HG03159 (cell line): ENCODE data around the gene OSGIN1.
A peak's percentile ranks its signal among the peaks of the same experiment; 100 is the strongest.

Experiments used
- ATAC-seq: cut with Tn5 transposase; IDR thresholded peaks from one replicate; pipeline ENCODE4 v1.9.1; 2021; ENCODE audit warnings: mild to moderate bottlenecking, moderate library complexity; ENCODE audit not compliant: unreplicated experiment

The OSGIN1 gene

DNA sequence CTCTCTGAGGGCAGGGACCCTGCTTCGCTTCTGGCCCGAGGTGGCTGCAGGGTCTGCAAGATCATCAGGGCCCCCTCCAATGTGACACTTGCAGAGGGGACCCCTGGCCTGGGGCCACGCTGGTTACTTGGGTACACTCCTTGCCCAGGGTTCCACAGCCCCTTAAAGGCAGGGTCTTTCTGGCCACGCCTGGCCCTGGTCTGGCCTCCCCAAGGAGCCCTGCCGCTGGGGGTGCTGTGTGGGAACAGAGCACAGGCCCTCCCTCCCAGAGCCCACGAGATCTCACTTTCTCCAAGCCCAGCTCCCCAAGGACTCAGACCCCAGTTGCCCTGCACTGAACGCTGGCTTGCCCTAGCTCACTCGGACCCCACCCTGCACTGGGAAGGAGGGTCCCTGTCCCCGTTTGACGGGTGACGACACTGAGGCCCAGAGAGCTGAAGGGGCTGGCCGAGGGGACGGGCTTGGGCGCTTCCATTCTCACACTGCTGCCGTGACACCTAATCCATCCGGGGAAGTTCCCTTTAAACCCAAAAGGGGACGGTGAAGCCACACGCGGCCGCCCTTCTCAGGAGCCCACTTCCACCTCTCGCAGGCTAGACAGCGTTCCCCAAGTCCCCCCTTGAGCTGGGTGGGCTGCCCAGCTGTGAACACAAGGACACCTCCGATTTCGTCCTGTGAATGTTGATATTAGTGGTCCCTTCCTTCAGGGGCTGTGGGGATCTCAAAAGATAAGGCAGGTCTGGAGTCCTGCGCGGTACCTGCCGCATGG, 26.9 kb upstream of the OSGIN1 start:
- ATAC-seq: no peak

DNA sequence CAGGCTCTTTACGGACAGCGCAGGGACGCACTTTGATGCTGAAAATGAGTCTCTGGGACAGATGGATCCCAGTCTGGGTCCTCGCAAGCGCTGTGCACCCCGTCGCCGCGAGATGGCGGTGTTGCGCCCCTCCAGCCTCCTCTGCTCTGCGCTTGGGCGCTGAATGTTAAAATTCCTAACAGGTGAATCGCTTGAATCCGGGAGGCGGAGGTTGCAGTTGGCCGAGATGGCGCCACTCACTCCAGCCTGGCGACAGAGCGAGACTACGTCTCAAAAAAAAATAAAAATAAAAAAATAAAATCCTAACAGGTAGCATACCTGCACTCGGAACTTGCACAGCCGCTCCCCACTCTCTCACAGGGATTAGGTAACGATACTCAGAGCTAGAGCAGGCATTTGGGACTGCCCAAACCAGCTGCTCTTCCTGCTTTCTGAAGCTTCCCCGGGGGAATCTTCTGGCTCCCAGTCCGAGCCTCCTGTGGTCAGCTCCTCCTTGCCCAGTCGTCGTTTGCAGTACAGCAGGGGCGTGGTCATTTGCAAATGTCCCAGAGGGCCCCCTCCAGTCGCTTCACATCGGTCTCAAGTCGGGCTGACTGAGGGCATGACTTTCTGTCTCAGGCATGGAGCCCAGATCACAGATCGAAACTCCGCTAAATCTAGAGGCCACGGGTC, 26.2 kb upstream of the OSGIN1 start:
- ATAC-seq: peak; percentile 63

DNA sequence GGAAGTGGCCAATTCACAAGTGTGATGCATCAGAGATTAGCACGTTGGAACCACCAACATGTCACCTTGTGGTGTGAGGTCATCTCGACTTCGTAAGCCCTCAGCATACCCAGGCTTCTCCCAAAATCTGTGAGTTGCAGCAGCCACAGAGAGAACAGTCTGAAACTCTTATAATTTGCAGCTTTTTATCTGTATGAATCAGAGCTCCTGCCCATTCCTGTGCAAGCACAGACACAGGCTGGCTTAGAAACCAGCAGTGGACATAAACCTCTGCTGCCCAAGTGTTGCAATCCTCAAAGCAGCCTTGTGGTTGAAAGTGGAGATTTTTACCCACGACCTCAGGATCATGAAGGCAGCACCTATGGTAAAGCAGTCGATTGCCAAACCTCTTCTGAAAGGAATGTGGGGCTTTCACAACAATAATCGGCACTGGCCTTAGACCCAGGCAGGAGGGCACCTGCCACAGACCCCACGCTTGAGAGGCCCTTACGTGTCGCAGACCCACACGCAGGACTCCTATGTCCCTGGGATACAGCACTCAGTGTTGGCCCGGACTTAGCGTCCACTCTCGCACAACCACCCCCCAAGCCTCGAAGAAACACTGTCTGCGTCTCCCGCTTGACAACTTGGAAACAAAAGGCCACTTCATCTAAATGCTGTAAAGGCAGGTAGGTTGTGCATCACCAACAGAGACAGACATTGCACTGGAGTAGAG, 24.5 kb upstream of the OSGIN1 start:
- ATAC-seq: no peak

DNA sequence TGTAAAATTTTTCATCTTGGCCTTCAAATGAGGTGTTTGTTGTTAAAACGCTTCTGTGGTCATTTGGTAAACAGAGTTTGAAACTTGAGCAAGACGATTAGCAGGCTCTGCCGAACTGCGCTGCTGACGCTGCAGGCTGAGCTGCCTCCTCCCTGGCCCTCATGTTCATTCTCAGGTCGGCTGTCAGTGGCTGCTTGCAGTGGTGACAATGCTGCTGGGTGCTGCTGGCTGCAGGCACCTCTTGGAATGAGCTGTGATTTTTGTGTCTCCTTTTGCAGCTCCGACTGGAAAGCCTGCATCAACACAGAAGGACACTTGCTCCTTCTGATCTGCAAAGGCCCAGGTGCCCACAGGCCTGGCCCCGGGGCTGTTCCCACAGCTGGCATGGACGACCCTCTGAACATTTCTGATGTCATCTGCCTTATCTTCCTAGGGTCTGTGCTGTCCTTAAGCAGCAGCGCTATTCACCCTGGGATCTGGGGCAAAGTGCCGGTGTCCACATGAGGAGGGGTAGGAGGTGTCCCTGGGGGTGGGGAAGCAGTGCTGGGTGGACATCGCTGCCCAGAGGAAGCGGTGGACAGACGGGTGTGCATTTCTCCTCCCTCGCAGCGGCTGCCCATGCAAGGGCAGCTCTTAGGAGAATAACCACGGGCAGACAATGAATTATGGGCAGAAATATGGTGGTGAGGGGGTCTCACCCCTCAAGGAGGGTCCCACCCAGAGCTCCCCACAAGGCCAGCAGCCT, 23.1 kb upstream of the OSGIN1 start:
- no peak for ATAC-seq

DNA sequence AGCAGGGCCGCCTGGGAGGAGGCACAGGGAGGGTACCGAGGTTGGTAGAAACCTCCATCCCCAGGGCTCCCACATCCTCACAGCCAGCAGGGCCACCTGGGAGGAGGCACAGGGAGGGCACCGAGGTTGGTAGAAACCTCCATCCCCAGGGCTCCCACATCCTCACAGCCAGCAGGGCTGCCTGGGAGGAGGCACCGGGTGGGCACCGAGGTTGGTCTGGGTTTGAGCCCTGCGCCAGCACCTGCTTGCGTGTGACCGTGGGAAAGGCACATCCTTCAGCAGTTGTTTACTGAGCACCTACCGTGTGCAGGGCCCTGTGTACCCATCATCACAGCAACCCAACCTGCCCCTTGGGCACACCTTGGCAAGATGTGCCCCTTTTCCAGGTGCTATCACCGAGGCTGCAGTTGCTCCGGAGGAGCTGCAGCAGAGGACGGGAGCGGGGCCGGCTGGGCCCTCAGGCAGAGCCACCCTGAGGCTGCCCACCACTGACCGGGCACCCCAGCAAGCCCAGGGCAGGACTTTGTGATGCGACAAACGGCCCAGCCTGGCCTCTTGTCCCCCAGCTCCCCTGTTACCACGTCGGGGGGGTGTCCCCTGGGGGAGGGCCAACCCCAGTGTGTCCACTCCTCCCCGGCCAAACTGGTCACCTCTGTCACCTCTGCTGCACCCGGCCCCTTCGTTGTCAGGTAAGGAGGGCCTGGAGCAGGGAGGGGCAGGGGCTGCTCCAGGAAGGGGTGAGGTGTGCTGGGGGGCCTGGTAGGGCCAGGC, 22.1 kb upstream of the OSGIN1 start:
- ATAC-seq: no peak

DNA sequence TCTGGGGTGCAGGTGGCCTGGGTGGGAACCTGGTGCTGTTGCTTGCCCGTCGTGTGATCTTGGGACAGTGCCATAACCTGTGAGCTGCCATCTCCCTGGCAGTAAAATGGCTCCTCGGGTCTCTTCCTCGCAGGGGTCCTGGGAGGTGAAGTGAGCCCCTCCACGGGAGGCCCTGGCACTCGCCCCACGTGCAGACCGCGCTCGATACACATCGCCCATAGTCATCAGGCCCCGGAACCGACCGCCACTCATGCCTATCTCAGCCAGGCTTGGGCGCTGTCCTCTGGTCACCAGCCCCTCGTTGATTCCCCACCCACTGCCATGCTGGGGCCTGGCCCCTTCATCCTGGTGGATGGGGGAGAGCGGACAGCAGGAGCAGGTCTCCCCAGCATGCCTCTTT, 21.5 kb upstream of the OSGIN1 start:
- no peak for ATAC-seq

DNA sequence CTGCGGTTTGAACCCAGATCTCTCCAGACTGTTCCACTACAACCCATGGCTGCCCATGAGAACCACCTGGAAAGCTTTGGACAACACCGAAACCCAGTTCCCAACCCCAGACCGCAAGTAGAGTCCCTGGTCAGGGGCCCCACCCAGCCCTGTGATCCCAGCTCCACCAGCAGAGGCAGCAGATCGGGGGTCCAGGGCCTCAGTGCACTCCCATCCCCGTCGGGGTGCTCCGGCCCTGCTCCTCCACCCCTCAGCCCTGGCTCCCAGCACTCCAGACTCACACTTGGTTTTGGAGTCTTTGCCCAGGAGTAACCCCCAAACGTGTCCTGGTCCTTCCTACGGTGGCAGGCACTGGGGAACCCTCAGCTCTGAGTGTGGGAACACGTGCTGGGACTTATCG, 20.7 kb upstream of the OSGIN1 start:
- no peak for ATAC-seq

DNA sequence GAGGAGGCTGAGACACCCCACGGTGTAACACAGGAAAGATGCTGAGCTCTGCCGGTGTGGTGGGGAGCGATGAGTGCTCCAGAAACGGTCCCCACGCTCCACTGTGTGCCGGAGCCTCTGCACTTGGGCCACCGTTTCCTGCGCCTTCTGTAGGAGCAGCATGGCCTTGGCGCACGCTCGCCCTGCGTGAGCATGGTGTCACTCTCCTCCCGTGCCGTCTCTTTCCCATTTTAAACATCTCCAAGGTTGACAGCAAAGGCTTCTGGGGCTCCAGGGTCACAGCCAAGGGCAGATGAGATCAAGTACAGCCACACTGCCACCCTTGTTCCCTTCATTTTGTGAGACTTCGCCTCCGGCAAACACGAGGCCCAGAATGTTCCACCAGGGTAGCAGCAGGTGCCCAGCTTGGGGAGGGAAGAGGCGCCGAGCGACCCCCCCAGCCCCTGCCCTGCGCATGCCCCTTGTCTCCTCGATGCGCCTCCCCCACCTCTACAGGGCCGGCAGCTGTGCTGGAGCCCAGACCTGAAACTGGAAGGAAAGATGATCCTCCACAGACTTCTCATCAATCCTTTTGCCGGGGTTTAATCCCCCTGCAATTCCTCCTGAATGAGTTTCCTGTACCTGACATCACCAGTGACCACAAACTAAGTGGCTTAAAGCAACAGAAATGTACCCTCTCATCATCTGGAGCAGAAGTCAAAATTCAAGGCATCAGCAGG, 19.9 kb upstream of the OSGIN1 start:
- no peak for ATAC-seq

DNA sequence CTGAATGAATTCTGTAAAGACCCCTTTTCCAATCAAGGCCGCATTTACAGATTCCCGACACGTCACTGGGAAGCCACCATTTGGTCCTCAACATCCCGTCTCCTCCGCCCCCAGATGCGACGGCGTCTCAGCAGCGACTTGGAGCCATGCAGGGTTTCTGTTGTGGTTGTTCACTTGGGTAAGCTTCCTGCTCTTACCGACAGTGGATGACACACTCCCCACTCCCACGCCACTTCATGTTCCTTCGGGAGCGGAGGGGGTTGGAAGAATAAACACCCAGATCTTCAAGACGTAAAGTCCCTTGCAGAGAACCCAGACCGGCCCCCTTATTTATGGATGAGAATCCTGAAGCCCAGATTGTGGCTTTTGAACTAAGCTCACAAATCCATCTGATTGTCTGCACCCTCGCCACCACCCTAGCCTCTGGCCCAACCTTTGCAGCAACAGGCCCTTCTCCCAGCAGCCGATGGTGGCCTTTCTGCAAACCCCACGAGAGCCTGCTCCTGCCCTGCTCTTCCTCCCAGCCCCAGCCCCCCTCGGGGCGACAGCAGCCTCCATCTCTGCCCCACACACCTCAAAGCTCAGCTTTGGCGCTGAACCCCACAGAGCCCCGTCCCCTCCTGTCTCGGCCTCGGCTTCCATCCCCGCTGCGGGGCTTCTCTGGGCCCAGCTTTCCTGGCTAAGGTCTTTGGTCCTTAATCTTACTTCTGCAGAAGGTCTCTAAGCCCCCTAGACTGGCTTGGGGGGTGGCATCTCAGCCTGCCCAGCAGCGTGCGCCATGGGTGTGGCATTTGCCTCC, 19.0 kb upstream of the OSGIN1 start:
- no peak for ATAC-seq

DNA sequence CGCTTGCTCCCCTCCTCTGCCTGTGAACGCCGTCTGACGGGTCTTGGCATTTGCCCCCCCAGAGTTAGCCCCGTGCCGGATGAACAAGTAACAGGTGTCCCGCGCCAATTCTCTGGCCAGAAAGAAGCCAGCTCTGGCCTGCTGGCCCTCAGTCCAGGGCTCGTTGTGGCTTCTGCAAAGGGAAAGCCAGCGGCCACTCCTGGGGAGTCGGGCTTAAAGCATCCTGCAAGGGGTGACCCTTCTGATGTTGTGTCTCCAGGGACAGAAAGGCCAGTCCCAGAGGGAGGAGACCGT, 18.4 kb upstream of the OSGIN1 start:
- no peak for ATAC-seq

DNA sequence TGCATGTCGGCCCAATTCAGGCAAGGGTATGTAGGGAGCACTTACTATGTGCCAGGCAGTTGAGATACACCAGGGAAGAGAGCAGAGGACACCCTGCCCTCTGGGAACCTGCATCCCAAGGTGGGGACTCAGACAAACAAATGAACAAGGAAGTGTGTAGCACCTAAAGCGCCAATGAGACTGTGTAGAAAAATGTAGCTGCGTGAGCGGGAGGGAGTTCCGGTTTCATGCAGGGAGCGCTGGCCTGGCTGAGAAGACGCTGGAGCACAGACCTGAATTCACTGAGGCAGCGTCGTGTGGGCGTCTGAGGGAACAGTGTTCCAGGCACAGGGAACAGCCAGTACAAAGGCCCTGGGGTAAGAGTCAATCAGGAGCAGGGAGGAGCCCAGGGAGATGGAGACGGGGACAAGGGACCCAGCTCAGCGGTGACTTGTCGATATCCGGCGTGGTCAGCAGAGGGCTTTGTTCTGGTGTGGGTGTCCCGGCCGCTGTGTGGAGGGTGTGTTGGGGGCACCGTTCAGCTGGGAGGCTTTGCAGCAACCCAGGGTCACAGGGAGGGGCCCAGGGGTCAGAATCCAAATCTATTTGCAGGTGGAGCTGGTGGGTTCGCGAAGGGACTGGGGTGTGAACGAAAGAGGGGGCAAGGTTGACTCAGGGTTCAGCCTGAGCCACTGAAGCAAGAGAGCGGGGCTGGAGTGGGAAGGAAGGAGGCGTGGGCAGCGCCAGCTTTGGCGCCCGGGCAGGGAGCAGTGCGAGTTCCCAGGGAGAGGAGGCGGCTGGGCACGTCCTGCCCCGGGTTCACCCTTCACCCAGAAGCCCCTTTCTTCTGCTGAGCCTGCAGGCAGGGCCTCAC, 17.8 kb upstream of the OSGIN1 start:
- ATAC-seq: no peak

DNA sequence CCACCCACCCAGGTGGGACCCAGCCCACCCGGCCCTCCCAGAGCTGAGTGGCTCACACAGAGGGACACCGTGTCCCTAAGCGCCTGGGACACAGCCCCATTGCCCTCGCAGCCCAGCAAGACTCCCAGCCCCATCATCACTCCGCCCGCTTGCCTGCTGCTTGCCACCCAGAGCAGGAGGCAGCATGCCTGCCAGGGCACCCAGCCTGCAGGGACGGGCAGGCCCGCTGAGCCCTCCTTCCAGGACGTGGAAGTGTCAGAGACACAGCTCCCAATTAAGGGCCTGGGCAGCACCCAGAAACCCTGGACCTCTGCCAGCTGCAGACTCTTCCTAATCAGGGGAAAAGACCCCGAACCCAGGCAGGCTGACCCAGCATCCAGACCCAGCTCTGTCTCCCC, 17.2 kb upstream of the OSGIN1 start:
- ATAC-seq: no peak

DNA sequence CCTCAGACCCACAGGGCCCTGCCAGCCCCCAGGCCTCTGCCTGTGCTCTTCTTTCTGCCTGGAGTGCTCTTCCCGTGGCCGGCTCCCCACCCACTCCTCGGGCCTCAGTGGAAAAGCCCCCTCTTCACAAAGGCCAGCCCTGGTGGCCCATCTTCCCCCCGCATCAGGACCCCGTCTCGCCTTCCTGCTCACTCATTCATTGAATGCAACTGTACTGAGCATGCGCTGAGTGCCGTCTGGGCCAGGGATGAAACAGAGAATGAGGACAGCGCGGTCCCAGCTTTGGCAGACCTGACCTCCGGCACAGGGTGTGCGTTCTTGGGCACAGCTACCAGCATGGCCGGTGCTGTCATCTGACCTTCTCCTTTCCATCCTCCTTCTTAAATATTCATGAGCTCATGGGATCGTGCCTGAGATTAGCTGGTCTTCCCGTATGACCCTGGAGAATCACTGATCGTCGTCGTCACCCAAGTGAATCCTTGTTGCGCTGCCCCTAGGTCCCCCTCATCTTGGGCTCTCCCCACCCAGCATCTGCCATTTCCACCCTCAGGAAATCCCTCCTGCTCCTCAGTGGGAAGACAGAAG, 16.4 kb upstream of the OSGIN1 start:
- ATAC-seq: no peak

DNA sequence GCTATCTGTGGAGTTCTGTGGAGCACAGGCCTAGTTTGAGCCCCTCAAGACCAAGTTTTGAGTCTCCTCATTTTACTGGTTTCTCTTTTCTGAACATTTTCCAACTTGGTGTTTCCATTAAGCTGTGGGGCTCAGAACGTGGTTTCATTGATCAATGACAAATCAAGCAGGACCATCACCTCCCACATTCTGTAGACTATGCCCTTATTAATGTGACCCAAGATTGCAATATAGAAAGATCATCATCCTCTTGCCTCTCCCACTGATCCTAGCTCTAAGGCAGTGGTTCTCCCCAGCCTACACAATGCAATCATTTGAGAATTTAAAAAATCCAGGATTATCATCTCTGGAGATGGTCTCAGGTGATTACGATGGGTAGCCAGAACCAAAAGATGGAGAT, 15.8 kb upstream of the OSGIN1 start:
- ATAC-seq: no peak

DNA sequence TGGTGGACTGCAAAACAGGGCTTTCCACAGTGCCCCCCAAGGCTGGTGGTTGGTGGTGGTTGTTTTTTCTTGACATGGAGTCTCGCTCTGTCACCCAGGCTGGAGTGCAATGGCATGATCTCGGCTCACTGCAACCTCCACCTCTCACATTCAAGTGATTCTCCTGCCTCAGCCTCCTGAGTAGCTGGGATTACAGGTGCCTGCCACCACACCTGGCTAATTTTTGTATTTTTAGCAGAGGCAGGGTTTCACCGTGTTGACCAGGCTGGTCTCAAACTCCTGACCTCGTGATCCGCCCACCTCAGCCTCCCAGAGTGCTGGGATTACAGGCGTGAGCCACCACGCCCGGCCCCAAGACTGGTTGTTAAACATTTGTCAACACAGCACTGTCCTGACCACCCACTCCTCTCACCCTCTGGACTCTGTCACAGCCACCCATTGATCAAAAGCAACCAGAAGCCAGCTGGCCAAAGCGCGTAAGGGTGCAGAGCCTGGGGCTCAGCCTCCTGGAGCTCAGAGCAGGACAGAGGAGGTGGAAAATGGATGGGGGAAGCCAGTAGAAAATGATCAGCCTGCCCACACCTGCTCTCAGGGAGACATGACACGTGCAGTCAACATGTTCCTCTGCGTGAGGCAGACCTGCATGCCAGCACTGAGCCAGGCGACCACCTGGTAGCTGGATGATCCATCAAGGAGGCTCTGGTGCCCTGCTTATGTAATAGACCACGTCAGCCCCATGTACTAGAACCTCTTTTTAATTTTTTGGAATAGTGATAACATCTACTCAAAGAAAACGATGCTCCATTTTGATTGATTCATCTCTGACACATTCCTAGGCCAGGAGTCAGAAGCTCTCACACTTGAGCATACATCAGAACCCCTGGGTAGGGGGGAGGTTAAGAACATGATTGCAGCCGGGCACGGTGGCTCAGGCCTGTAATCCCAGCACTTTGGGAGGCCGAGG, 14.8 kb upstream of the OSGIN1 start:
- ATAC-seq: no peak

DNA sequence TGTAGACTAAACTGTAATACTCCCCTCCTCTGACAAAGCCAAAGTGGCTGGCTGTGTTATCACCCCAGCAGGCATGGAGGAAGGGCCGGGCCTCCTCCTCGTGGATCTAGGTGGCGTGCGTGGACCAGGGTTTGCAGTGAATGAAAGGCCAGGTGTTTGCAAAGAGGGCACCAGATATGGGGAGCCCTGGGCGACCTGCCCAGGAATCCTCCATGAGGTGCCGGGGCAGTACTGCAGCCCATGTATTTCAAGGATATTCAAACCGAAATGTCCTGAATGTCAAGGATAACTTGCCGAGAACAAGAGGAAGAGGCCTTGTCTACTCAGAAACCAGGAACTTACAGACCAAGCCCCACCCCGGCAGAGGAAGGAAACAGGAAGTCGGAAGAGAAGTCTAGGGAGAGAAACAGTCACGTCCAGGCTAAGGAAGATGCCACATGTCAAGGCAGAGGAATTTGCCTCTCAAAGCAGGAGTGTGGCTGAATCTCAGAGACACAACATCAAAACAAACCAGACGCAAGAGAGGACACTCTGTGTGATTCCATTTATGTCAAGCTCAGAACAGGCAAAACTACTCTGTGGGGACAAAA, 13.7 kb upstream of the OSGIN1 start:
- ATAC-seq: no peak

DNA sequence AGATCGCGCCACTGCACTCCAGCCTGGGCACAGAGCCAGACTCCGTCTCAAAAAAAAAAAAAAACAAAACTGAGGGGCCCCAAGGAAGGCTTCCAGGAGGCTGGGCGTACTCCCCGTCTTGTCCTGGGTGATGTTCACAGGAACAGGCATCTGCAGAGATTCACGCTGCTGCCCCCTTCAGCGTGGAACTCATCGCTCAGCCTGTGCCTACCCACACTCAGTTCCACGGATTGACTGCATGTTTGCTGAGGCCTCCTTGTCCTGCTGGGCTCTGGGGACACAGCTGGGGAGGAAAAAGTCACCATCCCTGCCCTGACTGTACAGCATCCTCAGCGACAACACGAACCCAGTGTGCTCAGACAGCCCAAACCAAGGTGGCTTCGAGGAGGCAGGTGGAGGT, 12.9 kb upstream of the OSGIN1 start:
- no peak for ATAC-seq
